HG03521 (cell line): ENCODE results near the gene YOD1.

Experiments used
- ATAC-seq: cut with Tn5 transposase; IDR thresholded peaks from one replicate; pipeline ENCODE4 v1.9.1; 2021; ENCODE audit warnings: mild to moderate bottlenecking, moderate library complexity; ENCODE audit not compliant: unreplicated experiment

YOD1 gene

DNA sequence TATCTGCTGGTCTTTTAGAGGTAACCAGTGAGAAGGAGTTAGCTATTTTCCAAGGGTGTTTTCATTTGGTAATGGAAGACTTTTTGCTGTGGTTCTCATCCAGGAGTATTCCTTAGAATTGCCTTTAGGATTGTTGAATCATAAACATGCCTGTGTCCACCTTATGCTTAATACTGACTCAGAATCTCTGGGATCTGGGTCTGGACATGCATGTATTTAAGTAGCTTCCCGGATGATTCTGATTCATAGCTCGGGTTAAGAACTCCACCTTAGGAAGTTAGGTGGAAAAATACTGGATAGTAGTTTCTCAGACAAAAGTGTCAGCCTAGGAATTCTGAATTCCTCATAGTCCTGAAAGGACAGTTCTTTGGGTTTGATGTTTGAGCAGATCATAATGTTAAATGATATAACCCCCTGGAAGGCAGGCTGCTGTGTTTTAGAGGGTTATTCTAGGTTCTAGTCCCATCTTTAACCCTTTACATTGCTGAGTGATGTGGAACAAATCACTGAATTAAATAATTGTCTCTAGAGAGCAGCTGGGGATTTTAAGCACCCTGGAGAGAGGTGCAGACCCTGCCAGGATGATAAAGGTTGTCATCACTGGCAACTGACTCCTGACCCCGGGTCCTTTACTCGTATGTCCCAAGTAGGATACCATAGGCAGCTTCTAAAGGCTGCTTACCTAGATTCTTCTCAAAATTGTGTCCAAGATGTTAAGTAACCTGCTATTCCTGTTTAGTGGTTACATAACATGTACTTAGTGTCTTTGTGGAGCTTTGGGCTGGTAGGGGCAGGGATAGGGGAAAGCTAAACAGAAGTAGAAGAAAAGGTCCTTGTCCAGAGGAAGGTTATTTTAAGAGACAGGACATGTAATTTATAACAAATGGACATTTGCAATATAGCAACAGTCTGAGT lies 23.2 kb upstream of the YOD1 start:
- ATAC-seq: no peak

DNA sequence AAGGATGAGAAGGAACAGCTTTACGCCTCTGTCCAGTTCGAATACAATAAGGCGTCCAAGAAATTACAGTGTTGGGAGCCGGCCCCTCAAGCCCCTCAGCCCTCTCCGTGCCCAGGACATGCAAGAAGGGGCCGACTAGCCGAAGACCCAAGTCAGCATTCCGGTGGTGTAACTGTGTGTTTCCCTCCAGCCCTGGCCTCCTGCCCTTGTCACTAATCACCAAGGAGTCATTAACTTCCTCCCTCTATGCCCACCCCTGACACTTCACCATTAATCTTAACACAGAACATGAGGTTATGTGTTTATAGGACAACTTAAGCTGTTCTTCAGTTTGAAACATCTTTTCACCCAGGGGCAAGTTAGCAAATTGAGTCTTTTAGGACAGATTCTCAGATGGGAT lies 21.2 kb upstream of the YOD1 start:
- no peak for ATAC-seq

DNA sequence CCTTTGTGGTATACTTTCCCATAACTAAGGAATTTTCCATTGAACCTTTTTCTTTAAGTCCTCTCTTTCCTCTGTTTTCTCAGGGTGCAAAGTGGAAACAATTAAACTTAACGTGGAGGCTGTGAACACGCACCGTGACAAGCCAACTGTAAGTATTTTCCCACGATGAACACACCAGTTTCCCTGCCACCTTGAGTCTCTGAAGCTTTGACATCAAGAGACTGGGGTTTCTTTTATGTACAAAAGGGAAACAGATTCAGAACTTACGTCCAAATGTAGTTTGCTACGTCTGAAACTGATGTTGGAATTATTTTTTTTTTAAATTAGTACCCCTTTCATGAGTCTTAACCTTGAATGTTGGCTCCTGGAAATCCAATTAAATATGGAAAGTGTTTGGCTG lies 20.4 kb upstream of the YOD1 start:
- ATAC-seq: no peak

DNA sequence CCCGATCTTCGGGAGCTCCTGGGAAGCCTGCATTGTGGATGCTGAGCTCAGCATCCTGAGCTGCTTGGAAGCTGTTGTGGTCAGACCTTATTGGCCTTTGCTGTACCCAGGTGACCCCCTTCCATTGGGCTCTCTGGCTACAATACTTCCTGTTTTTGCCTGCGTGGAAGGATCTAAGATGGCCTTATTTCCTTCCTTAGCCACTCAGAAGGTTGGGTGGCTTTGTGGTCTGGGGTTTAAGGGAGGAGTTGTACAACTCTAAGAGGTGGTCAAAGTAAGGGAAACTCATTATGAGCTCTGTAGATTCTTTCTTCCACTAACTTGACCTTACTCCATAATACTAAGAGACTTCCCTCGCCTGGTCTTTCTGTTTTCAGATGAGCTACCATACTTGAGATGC lies 19.8 kb upstream of the YOD1 start:
- ATAC-seq: no peak

- ATAC-seq: no peak
These were observed 19.0 kb upstream of the YOD1 start for GRCh38 chr1:207069858-207070506.

DNA sequence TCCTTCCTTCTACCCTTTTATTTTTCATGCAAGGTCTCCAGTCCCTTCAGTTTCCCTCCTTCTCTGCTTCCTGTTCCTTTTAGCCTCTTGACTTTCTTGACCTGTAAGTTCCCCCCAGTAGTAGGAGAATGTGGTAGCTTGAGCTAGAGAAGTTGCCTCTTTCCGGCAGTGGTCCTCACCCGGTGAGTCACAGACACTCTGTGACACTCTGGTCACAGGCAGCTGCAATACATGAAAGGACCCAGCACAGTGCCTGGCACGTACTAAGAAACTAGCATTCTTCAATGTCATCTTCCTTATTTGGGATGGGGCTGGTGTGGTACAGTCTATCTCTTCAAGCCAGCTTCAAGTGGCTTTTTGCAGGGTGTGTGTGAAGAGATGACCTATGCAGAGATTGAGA lies 18.1 kb upstream of the YOD1 start:
- no peak for ATAC-seq

DNA sequence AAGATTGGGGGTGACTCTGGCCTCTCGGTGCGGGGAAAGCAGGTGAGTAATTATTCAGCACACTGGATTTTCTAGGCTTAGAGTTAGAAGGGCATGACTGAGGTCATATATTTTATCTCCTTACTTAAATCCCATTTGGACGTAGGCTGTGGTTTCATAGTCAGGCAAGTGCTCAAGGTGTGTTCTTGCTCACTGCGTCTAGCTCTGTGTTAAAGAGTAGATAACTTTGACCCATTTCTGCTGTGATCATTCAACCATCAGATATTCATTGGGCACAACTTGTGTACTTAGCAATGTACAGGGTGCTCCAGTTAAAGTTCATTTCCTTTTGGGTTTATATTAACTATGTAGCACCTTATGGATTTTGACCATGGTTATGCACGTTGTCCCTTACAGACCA lies 16.7 kb upstream of the YOD1 start:
- no peak for ATAC-seq

GRCh38 chr1:207067185-207067584 lies 16.2 kb upstream of the YOD1 start:
- no peak for ATAC-seq

DNA sequence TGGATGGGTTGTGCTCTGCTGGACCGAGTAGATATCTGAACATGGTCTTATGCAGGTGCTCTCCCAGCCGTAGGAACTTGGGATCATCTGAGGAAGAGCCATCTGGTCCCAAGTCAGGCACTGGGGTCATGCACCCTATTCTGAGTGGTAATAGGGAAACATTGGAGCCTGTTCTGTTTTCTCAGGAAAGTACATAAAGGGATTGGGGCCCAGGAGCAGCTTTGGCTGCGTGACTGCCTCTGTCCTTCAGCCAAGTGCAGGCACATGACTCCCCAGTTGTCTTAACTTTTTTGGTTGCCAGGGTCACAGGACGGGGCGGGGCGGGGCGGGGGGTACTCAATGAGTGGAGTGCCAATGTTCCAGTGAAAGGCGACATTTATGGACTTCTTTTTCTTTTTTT lies 13.6 kb upstream of the YOD1 start:
- ATAC-seq: no peak

GRCh38 chr1:207063014-207063413 lies 12.0 kb upstream of the YOD1 start:
- no peak for ATAC-seq

- ATAC-seq: no peak
These were observed 11.1 kb upstream of the YOD1 start for GRCh38 chr1:207062058-207062457.

- no peak for ATAC-seq
These were observed 9.6 kb upstream of the YOD1 start for GRCh38 chr1:207060596-207060995.

DNA sequence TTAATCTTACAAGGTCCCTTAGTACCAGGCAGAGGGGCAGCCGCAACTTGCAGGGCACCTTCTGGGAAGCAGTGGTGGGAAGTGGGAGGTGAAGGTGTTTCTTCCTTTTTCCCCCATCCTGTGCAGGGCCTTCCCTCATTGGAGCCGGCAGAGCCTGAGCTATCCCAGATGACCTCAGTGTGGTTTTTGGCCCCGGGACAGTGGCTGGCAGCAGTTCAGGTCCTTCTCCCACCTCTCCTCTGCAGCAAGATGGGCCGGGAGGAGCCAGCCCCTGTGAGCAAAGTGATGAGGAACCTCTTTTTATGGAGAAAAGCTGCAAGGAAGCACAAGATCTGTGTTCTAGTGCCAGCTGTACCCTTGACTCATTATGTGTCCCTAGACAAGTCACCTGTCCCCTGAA lies 8.9 kb upstream of the YOD1 start:
- no peak for ATAC-seq

DNA sequence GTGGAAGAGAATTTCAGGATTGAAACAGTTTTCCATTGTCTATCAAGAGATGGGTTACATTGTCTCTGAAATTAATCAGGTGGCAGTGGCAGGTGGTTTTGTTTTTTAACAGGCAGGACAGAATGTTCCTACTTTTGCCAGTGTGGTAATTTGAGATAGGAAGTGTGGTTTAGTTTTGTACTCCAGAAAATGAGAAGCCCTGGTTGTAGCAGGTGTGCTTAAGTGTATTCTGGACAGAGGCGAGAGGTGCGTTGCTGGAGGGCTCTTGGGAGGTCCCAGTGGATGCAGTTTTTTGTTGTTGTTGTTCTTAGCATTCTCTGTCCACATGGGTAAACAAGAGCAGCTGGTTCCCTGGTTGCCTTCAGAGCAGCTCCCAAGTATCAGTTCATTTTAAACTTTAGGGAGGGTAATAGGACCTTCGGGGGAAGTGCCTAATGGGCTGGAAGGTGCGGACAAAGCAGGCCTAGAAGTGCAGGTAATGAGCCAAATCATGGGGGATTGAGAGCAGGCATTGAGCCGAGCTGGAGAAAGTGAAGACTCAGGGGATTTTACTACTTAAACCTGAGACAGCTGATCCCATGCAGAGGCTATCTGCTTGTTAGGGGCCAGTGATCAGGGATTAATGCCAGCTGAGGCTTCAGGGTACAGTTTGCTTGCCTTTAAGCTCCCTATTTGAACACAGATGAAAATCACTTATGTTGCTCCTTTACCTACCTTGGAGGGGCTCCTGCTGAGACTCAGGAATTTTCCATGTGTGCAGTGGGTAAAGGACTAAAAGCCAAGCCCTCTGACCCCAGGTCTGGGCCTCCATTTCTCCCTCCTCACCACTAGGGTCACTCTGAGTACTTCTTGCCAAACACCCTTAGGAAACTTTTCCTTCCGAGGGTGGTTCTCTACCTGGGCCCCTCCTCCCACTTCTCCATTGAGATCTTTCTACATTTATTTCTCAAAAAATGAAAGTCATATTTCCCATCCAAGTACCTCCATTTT lies 8.2 kb upstream of the YOD1 start:
- ATAC-seq: no peak

GRCh38 chr1:207058252-207058651 lies 7.2 kb upstream of the YOD1 start:
- no peak for ATAC-seq

GRCh38 chr1:207056673-207057072 lies 5.7 kb upstream of the YOD1 start:
- ATAC-seq: no peak

DNA sequence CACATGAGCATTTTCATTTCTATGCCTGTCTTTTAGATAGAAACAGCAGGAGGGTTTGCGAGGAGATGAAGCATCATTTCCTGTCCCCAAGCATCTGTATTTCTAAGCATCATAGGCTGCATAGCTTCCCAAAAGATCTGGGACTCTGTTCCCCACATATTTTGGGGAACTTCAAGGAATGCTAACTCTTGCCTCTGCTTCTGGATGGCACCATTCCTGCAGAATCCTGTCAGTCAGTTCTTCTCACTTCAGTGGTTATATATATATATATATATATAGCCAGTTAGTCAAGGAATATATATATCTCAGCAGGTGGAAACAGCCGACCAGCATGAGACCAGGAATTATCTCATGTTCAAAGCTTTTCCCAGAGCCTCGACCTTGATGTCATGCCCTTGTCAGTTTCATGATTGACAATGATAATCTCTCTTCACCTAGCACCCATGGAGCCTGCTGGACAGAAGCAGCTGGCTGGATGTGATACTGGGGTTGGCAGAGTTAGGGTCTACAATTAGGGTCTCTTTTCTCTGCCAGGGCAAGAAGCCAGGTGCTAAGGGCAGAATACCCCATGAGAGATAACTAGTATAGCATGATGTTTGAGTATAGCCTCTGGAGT lies 4.5 kb upstream of the YOD1 start:
- no peak for ATAC-seq

DNA sequence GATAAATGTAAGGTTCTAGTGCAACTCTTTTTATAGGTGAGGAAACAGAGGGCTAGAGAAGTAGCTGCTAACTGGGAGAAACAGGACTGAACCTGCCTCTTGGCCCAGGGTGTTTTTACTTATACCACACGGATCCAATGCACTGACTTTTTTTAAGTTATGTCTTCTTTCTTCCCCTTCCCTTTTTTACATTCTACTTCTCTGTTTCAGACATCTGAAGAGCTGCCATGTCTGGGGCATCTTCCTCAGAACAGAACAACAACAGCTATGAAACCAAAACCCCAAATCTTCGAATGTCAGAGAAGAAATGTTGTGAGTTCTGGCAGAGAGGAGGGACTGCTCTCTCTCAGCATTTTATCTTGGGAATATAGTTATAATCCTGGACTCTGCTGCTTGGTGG lies 3.5 kb upstream of the YOD1 start:
- no peak for ATAC-seq

GRCh38 chr1:207052911-207053769 lies 2.1 kb upstream of the YOD1 start, which contains the start of gene PFKFB2:
PFKFB2 (plus strand) TSS chr1:207053275; CDS start chr1:207054718, 1,443 bp downstream.
- peak; percentile 78 for ATAC-seq
